Mesenteric fat pad (tissue), 1 donor: ENCODE measurements around the gene STK16. TPM values are rescaled to one million over a fixed set of nuclear protein-coding genes. Genes with fewer than 3 reads are reported as not detected.

Experiments
- DNase-seq: peaks from one replicate; pipeline ENCODE4 v3.0.0-alpha.2; 2020; ENCODE audit warnings: low spot score
- total RNA-seq: library from RNA; stranded (reverse); fragmentation: NEBNext Ultra II Directional; extraction: Animal tissue kit (Norgen Biotek cat#: 25700); gene quantifications from one replicate; pipeline ENCODE4 v1.2.1, GENCODE V29; 2021
- donor health status: DM: yes; HTN: yes; CAD: no.

Gene STK16
- total RNA-seq, 1 donor from 2014 or later = 16.1 TPM

- DNase-seq = no peak
Observed at GRCh38 chr2:219213486-219214071, 31.7 kb upstream of the STK16 start.

GRCh38 chr2:219214141-219214540 lies 31.1 kb upstream of the STK16 start:
- no peak for DNase-seq

- no peak for DNase-seq
Observed at GRCh38 chr2:219214786-219215185, 30.5 kb upstream of the STK16 start.

- no peak for DNase-seq
Observed at GRCh38 chr2:219215871-219216534, 29.3 kb upstream of the STK16 start.

- no peak for DNase-seq
Observed at GRCh38 chr2:219216535-219216915, 28.8 kb upstream of the STK16 start.

GRCh38 chr2:219218217-219218731 lies 27.0 kb upstream of the STK16 start:
- DNase-seq = peak; percentile 91

- DNase-seq = peak; percentile 97
Observed at GRCh38 chr2:219218732-219219701, 26.3 kb upstream of the STK16 start, which contains the start of gene ABCB6. Gene ABCB6, minus strand, starts transcription at chr2:219218958. Its CDS starts 285 bp downstream, at chr2:219218673.

- no peak for DNase-seq
Observed at GRCh38 chr2:219219784-219220532, 25.3 kb upstream of the STK16 start.

- no peak for DNase-seq
Observed at GRCh38 chr2:219220652-219221402, 24.5 kb upstream of the STK16 start.

- no peak for DNase-seq
Observed at GRCh38 chr2:219221957-219222518, 23.2 kb upstream of the STK16 start.

- no peak for DNase-seq
Observed at GRCh38 chr2:219223831-219224610, 21.3 kb upstream of the STK16 start.

GRCh38 chr2:219225350-219225749 lies 19.9 kb upstream of the STK16 start:
- no peak for DNase-seq

GRCh38 chr2:219228041-219228910 lies 17.0 kb upstream of the STK16 start:
- no peak for DNase-seq

- DNase-seq = no peak
Observed at GRCh38 chr2:219228911-219229304, 16.4 kb upstream of the STK16 start.

GRCh38 chr2:219229305-219230058 lies 15.8 kb upstream of the STK16 start, which contains the start of the genes ANKZF1 and ATG9A:
Gene ANKZF1, plus strand, starts transcription at chr2:219229806. Its CDS starts 452 bp downstream, at chr2:219230258.
Gene ATG9A, minus strand, starts transcription at chr2:219229636. Its CDS starts 1,612 bp downstream, at chr2:219228024.
- DNase-seq = peak; percentile 98

- DNase-seq = no peak
Observed at GRCh38 chr2:219230059-219230540, 15.2 kb upstream of the STK16 start.

- no peak for DNase-seq
Observed at GRCh38 chr2:219234331-219234730, 10.9 kb upstream of the STK16 start.
